Fibroblast of gingiva (primary cell): ENCODE measurements around the gene EYA4.

ENCODE experiments used
- DNase-seq: peaks from one replicate; pipeline ENCODE4 v3.0.0-alpha.2; 2011; ENCODE audit warnings: low read depth

The EYA4 gene

DNA sequence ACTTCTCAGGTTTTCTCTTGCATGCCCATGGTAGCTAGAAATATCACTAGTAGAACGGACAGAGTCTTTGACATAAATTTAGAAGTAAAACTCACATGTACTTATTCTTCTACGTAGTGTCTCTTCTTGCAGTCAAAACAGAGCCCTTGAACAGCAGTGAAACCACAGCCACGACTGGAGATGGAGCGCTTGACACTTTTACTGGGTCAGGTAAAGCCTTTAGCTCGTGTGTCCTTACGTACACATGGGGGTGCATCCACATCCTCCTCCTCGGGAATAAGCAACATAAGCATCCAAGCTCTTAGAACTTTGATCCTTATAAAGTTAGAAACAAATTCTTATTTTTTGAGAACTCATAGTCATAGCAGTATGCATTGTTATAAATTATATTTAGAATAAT is 215.3 kb downstream of the EYA4 start:
- no peak for DNase-seq

DNA sequence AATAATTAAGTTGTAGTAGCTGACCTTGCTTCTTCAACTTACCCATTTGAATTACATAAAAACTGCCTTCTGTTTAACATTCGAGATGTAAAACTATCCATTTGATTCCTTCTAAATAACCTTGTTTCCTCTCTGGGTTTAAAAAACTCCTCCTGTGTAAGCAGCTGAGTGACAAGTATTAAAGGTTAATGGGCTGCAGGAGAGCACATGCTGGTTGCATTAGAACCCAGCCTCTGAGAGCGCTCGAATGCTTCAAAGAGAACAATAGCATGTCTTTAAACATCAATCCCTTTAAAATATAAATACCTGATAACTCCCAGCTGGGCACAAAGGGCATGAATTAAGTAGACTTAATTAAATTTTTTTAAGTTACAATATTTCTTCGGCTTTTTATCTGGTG is 215.8 kb downstream of the EYA4 start:
- DNase-seq, result no peak

DNA sequence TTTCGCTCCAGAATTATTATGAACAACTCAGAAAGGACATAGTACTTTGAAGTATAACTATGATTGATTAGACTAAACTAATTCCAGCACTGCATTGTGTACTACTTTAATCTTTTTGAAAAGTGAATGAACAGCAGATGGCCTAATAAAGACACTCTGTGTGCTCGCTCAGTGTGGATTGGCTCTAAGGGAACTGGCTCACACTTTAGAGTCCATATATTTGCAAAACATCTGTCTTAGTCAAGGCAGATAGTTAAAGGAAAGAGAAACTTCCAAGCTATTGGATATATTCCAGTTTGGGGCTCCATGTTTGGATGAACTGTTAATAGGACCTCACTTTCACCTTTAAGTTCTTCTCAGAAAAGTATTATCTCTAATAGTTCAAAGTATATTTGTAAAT is 218.9 kb downstream of the EYA4 start:
- DNase-seq, result no peak

DNA sequence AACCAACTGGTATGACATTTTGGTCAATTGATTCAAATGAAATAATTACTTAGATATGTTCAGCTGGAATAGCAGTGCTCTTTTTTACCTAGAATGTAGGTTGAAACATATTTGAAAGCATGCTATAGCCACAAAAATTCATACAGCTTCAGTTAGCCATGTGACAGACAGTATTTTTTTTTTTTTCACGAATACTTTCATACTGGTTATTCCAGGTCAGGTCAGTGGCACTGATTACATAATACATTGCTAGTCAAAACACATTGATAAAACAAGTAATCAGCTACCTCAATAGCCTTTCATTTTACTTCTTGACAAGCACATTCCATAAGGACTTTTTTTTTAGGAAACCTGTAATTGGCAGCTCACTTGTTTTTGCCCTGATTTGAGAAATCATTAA is 222.6 kb downstream of the EYA4 start:
- DNase-seq, result no peak

DNA sequence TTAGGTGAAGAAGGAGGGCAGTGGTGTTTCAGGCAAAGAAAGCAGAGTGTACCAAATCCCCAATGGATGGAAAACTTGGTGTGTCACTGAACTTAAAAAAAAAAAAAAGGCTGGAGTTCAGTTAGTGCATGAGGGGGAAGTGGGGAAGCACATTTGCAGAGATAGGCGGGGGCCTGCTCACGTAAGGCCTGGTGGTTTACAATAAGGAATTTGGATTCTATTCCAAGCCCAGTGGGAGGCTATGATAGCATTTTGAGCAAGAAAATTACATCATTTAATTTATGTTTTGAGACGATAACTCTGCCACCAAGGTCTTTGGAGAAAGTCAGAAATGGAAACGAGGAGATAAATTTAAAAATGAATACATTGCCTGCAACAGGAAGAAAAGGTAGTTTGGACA is 225.5 kb downstream of the EYA4 start:
- no peak for DNase-seq

DNA sequence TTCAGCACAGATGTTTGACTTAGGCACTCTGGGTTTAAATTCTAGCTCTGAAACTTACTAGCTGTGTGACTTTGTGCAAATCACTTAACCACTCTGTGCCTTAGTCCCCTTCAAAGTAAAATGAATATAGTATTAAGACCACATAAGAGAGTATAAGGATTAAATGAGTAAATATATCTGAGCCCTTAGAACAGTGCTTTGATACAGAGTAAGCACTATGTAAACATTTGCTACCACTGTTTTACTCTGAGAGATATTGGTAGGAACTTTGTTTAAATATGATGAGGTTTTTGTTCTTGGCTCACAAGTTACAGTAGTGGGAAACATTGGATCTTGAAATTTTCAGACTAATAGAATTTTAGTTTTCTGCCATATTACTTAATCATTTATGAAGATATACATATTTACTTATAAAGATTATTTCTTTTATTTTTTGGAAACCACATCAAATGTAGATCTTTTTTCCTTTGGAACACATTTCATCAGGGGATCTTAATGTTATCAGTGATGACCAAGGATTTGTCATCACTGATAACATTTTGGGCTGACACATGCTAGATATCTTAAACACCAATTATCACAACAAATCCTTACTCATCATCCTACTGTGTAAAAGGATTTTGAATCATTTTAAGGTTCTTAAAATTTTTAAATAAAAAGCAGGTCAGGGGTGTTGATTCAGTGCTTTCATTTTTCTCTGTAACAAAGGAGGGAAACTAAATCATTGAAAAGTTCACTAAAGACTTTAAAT is 226.2 kb downstream of the EYA4 start:
- DNase-seq, result no peak

DNA sequence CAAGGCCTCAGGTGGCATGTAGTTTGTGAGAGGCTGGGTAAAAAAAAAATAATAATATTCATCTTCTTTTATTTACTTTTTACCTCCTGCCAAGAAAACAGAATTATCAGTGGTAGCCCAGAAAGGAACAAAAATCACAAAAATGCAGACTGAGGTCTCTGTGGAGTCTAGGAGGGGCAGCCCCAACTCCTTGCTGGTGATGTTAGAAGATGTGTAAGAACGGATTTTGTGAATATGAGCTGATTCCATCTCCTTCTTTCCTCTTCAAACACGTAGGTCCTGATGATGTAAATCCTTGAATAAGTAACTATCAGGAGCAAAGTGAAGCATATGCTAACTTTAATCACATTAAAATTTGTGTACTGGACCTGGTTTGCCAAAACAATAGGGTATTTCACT is 226.8 kb downstream of the EYA4 start:
- DNase-seq, result no peak

DNA sequence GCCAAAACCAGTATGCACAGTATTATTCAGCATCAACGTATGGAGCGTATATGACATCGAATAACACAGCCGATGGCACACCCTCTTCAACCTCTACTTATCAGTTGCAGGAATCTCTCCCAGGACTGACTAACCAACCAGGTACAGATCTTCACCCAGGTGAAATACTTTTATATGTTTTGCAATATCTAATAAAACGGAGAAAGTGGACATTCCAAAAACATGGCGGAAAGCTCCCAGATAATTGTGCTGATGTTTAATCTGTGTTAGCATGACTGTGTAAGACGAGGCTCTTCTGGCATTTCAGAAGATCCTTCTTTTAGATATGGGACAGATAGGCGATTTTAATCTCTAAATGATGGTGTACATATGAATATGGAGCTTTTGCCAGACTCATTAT is 227.4 kb downstream of the EYA4 start:
- DNase-seq, result no peak

DNA sequence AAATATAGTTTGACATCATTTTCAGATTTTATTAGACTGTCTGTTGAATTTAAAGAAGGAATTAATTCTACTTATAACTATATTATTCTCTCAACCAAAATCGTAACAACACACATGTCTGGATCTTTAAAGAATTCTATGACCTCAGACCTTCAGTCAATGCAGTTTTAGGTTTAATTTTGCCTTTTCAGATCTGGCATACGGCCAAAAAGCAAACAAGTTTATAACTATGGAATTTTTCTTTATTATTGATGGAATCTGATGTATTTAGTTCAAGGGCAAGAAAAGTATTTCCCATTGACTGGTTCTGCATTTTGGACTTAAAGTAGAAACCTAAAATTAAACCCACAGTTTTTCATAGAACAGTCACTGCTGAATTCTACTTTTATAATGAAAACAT is 233.4 kb downstream of the EYA4 start:
- no peak for DNase-seq

DNA sequence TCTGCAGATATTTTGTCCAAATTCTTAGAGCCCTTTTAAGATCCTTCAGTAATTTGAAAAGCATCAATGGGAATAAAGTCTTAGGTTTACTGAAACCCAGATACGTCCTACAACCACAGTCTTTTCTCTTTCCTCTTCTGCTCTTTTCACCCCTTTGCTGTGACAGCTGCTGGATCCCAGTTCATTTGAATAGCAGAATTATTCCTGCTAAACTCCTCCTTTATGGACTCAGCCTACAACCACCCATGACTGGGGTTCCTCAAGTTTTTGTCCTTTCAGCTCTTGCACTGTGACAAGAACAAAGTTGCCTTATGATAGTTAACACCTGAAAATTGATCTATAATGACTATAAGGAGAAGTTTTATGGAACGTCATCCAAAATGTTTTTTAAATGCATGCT is 237.5 kb downstream of the EYA4 start:
- DNase-seq, result no peak

DNA sequence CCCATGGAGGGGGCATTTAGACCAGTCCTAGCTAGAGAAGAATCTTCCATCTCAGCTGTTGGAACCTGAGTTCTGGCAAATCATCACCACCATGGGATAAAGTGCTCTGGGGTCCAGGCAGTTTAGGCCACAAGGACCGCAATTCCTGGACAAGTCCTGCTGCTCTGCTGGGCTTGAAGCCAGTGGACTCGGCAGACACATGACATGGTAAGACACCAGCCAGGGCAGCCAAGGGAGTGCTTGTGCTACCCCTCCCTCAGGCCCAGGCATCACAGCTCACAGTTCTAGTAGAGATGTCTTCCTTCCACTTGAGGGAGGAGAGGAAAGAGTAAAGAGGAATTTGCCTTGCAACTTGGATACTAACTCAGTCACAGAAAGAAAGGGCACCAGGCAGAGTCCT is 246.0 kb downstream of the EYA4 start:
- DNase-seq, result no peak

DNA sequence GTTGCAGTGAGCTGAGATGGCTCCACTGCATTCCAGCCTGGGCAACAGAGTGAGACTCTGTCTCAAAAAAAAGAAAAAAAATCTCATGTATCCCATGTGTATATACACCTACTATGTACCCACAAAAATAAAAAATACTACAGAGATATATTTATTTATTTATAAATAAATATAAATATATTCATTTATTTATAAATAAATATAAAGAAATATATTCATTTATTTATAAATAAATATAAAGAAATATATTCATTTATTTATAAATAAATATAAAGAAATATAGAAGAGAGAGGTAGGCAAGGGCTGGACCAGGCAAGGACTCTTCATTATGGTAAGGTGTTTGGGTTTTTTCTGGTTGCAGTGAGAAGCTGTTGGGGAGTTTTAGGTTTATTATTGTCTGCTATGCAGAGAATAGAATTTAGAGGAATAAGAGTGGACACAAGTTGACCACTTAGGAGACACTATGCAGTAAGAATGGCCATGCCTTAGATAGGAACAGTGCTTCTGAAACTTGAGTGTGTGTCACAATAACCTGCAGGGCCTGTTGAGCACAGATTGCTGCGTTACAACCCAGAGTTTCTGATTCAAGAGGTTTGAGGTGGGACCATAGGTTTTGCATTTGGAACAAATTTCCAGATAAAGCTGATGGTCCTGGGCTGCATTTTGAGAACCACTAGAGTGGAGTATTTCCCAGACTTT is 254.2 kb downstream of the EYA4 start:
- no peak for DNase-seq

DNA sequence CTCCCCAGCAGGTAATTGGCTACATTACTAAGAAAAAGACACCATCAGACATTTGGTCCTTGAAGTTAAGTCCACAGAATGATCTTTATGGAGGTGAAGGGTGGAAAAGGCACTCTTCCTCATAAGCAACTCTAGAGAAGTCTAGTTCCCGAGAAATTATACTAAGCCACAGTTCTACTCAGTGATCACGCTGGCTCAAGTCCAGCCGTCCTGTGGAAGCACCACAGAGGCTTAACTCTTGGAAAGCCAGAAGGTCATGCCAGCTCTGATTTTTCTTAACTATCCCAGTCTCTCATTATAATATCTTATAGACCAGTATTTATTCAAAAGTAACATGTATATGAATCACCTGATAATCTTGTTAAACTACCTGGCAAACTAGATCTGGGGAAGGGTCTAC is 258.5 kb downstream of the EYA4 start:
- DNase-seq, result no peak

DNA sequence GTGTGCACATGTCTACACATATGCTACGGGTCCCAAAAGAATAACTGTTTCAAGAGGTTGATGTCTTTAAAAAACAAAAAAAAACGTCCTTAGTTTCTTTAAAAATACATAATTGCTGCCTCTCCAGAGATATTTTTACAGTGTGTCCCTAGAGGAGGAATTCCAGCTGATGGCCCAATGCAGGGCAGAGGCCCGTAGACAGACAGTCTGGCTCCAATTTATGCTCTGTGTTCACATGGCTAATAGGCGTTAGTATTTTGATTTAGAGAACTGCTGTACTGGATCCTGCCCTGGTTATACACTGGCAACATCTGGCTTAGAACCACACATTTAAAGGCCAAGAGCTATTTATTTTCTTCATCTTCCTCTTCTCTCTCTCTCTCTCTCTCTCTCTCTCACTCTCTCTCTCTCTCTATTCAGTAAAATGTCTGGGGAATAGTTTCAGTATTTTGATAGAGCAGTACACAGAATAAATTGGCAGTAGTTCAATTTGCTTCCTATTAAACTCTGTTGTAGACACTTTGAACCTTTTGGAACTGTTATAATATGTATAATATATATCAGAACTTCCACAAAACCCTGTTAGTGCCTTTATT is 260.6 kb downstream of the EYA4 start:
- peak; percentile 36 for DNase-seq

DNA sequence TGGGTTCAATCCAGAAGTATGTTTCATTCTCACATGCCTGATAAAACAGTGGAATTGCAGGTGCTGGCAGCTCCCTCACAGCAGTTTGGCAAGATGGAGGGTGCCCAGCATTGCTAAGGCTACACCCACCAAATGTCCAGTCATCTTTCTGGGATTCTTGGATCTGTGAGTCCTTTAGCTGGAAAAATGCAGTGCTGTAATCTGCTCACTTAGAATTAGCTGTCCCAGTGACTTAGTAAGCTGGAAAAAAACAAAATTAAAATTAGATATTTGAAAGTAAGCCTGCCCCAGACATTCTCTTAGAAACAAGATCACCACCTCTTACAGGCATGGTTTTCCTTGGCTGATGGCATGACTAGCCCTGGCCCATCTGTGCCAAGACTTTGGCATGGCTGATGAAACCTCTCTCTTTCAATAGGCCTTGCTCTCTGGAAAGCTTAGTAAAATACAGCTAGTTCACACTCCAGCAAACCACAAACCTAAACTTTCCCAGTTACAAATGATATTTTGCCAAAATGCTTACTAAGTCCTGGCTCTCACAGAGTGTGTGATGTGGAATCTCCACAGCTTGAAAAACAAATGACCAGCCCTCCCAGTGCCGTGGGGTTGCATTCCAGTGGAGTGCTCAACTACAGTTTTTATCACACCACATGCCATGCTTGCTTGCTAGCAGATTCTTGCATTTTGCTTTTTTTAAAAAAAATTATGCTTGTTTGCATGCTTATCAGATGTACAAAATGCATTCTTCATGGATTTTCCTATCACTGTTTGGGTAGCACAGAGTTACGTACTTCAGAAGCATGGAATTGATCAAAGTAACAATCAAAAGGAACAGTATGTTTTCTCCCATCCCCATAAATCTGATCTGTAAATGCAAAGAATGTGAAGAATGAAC is 261.5 kb downstream of the EYA4 start:
- DNase-seq, result peak; percentile 97

DNA sequence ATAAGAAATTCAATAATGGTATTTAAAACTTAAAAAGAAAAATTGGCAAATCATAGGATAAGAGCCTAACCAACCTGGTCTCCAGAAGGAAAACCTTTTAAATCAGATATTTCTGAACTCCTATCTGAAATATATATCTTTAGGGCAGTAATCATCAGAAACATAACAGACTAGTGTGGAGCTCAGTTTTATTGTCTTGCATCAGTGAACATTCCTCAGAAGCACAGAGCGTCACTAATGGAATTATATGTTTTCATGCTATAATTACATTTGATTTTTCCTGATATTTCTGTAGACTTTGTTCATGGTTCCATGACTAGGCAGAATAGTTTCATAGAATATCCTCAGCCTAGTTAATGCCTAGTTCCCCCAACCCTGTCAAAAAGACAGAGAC is 262.2 kb downstream of the EYA4 start:
- DNase-seq, result peak; percentile 49

DNA sequence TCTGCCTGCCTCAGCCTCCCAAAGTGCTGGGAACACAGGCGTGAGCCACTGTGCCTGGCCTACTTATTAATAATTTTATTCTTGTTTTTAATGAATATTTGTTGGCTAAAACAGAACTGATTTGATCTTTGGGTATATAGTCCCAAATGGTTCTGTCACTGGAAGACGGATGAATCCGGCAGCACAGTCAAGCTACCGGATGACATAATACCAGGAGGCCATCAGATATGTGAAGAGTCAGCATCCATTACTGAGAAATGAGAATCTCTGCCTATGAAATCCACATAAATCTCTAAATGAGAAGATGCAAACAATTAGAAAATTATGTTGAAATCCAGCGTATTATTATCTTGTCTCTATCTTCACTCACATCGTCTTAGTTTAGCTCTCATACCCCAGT is 263.0 kb downstream of the EYA4 start:
- no peak for DNase-seq

DNA sequence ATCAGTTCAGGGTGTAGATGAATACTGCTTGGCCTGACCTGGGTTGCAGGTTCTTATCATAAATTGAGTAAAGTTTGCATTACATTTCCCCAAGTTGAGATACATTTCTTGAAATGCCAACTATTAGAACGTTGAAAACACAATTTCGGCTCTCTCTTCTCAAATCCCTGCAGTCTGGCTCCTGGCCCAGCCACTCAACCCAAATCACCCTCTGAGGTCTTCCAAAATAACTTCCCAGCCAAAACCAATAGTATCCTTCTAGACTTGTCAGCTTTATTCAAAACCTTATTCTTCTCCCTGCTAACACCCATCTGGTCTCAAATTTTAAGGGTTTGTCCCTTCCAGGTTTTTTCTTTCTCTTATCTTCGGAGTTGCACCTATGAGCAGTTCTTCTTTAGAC is 263.6 kb downstream of the EYA4 start:
- peak; percentile 15 for DNase-seq

DNA sequence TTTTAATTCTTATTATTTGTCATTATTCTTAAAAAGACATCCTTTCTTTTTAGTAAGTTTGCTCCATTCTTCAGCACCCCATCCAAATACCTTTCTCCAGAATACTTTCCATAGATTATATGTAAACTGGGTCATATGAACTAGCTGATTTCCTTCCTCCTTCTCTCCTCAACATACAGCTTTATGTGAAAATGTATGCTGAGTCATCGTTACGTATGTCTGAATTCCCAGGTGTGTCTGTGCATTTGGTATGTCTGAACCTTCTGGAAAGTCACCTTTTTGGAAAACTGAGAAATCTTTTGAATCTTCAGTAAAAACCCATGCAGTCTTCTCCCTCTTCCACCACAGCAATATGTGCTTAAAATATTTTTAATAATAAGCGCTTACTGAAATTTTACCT is 264.5 kb downstream of the EYA4 start:
- DNase-seq, result no peak

DNA sequence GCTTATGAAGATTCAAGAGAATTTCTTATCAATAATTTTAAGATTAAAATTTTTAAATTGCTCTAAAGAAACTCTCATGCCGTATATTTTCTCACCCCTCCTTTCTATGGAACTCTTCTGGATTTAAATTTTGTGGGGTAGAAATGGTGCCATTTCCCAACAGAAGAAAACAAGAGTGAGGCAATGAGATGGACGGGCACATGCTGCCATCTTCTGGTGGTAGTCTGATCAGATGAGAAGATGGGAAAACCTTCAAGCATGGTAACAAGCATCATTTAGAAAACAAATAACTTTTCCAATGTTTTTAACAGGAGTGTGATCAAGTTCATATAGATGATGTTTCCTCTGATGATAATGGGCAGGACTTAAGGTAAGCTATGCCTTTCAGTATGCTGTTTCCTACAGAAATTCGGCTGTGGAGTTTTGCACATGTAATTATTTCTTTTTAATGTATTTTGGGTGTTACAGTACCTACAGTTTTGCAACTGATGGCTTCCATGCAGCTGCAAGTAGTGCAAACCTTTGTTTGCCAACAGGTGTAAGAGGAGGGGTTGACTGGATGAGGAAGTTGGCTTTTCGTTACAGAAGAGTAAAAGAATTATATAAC is 271.4 kb downstream of the EYA4 start:
- peak; percentile 48 for DNase-seq

DNA sequence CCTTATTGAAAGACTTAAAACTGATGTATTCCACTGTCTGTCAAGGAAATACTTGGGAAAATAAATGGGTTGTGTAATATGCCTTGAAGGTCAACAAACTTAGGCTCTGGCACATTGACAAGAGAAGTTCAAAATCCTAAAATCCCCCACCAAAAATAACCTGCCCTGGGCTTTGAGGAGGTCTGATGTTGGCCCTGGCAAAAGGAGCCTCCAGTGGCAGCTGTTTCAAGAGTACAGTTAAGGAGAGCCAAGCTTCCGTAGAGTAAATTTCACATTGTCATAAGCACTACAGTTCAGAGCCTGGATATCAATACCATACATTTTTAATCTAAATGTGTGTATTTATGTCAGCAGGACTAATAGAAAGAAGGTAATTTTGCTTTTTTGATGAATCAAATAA is 282.7 kb downstream of the EYA4 start:
- no peak for DNase-seq

DNA sequence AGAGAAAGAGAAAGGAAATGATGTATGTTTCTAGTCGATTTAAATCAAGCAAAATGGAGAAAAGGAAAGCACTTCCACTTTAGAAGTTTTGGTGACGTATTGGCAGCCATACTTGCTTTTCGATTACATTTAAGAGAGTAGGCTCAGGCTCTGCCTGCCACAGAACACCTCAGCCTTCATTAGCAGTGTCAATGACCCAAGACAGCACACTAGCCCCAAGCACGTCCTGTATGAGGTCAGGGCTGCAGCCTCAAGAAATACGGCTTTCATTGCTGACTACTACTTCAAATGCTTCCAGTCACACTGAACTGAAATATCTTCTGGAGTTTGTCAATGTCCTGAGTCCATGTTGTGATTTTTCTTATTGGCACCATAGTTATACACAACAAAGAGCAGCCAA is 285.3 kb downstream of the EYA4 start:
- DNase-seq, result no peak
